Lung (tissue), 12 donors: ENCODE results near the gene RAB43. TPM values are rescaled to one million over a fixed set of nuclear protein-coding genes. Genes with fewer than 3 reads are reported as not detected.

Experiments used
- ATAC-seq: fragments of 200-7000 bp; cut with Tn5 transposase; one replicate; pipeline ENCODE4 v1.9.1; 2020; ENCODE audit warnings: moderate number of reproducible peaks; ENCODE audit not compliant: insufficient read depth, low FRiP score
- DNase-seq, 3 donors: peaks; one replicate each; pipeline ENCODE4 v3.0.0-alpha.2; 2013 to 2017
- H3K27ac ChIP-seq, 2 donors: one replicate each; pipeline ENCODE4 v1.5.1; 2013; ENCODE audit warnings: mild to moderate bottlenecking in 2 of 2, moderate library complexity in 2 of 2, control low read depth in 1 of 2, inconsistent platforms in 1 of 2, low read depth in 1 of 2, low read length in 1 of 2
- H3K27me3 ChIP-seq, 3 donors: one replicate each; pipeline ENCODE4 v1.5.1; 2013; ENCODE audit warnings: low read length in 2 of 3; ENCODE audit not compliant: control insufficient read depth in 3 of 3, insufficient read depth in 3 of 3
- H3K36me3 ChIP-seq, 4 donors: one replicate each; pipeline ENCODE4 v1.5.1; 2013; ENCODE audit warnings: low read length in 4 of 4, mild to moderate bottlenecking in 1 of 4, moderate library complexity in 1 of 4; ENCODE audit not compliant: control insufficient read depth in 4 of 4, insufficient read depth in 4 of 4
- H3K4me1 ChIP-seq, 5 donors: one replicate each; pipeline ENCODE4 v1.5.1; 2013; ENCODE audit warnings: low read length in 5 of 5, mild to moderate bottlenecking in 2 of 5, moderate library complexity in 1 of 5; ENCODE audit not compliant: control insufficient read depth in 5 of 5, insufficient read depth in 5 of 5
- H3K4me3 ChIP-seq: one replicate; pipeline ENCODE4 v1.5.1; 2013; ENCODE audit warnings: mild to moderate bottlenecking, control low read depth, moderate library complexity
- H3K9ac ChIP-seq, 2 donors: one replicate each; pipeline ENCODE4 v1.5.1; 2013; ENCODE audit warnings: low read length in 2 of 2, control low read depth in 1 of 2; ENCODE audit not compliant: insufficient read depth in 1 of 2
- H3K9me3 ChIP-seq, 4 donors: one replicate each; pipeline ENCODE4 v1.5.1; 2013; ENCODE audit warnings: low read length in 3 of 4, mild to moderate bottlenecking in 1 of 4, moderate library complexity in 1 of 4; ENCODE audit not compliant: control insufficient read depth in 4 of 4, insufficient read depth in 3 of 4
- WGBS, 2 donors: extraction: QIAGEN DNeasy Blood & Tissue Kit; methylation state at CpG; one replicate each; pipeline ENCODE4 v1.1.7; 2013; 5-methylcytosine and 5-hydroxymethylcytosine counted together
- polyA plus RNA-seq, 2 donors: library from polyadenylated mRNA; stranded (reverse); fragments of 200-250 nt; gene quantifications; one replicate each; pipeline ENCODE4 v1.2.1, GENCODE V29; 2013
- total RNA-seq, 2 donors: library from RNA; depleted of rRNA in 1 of 2; stranded (reverse); fragments of >200 nt in 1 of 2; gene quantifications; one replicate each; pipeline ENCODE4 v1.2.1, GENCODE V29; 2014 to 2021
- TF ChIP-seq, protein P1 (sequence below): IDR thresholded peaks from 2 replicates; pipeline ENCODE4 v1.5.1; 2012; ENCODE audit warnings: mild to moderate bottlenecking; ENCODE audit errors: control extremely low read depth, extremely low read depth
- donor health status: control.
- donor health status: control.
- donor health status: Bipolar disorder and iron deficiency.
- donor health status: healthy.
- donor health status: DM: yes; HTN: yes; CAD: no.

The RAB43 gene
- total and polyA plus RNA-seq, 4 donors = 9.4 to 32.6 (median 20.3) TPM

DNA sequence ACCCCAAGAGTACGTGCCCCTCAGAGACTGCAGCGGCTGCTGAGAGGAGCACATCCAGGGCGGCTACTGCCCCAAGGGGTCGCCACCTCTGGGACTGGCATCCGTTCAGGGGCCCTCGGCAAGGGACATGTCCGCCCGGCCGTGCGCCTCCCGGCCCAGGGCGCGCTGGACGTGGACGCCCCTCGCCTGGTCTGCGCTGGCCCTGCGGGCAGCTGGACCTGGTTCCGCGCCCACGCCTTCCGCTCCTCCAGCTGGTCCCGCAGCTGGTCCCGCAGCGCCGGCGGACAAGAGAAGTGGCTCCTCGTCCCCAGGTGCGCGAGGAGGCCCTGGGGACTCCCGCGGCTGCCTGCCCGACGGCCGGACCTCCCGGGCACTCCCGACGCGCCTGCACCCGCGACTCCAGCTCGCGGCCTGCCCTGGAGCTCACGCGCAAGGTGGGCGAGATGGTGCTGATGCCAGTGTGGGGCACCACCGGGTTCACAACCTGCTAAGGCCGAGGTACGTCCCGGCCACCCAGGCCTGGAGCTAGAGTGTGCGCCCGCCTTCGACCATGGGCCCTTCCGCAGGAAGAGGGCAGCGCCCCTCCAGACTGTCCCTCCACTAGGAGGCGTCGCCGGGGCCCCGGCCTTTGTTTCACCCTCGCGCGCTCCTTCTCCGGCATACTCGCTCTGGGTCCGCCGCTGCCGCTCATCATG, 75.4 kb downstream of the RAB43 start:
- H3K9me3 ChIP-seq = peaks cover 0 to 3% (median 0%) of the 10 kb centered on the region in 4 donors
- ATAC-seq (no peak), DNase-seq (peak in 1 of 3 donors; percentile 28)
- peaks cover 0 to 10% (median 3%) of the 10 kb centered on the region in 5 donors for H3K4me1 ChIP-seq
- WGBS, 2 donors = 32 to 38% methylated on average over 54 to 67 of the region's 67 CpGs
- H3K27ac ChIP-seq = no peak overlapping the region
- H3K9ac ChIP-seq = no peak overlapping the region
- H3K4me3 ChIP-seq = no peak overlapping the region
- peaks cover 0 to 4% (median 0%) of the 10 kb centered on the region in 3 donors for H3K27me3 ChIP-seq
- H3K36me3 ChIP-seq = no peaks in the 10 kb centered on the region
- TF ChIP-seq, protein P1, sequence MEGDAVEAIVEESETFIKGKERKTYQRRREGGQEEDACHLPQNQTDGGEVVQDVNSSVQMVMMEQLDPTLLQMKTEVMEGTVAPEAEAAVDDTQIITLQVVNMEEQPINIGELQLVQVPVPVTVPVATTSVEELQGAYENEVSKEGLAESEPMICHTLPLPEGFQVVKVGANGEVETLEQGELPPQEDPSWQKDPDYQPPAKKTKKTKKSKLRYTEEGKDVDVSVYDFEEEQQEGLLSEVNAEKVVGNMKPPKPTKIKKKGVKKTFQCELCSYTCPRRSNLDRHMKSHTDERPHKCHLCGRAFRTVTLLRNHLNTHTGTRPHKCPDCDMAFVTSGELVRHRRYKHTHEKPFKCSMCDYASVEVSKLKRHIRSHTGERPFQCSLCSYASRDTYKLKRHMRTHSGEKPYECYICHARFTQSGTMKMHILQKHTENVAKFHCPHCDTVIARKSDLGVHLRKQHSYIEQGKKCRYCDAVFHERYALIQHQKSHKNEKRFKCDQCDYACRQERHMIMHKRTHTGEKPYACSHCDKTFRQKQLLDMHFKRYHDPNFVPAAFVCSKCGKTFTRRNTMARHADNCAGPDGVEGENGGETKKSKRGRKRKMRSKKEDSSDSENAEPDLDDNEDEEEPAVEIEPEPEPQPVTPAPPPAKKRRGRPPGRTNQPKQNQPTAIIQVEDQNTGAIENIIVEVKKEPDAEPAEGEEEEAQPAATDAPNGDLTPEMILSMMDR = no peak

DNA sequence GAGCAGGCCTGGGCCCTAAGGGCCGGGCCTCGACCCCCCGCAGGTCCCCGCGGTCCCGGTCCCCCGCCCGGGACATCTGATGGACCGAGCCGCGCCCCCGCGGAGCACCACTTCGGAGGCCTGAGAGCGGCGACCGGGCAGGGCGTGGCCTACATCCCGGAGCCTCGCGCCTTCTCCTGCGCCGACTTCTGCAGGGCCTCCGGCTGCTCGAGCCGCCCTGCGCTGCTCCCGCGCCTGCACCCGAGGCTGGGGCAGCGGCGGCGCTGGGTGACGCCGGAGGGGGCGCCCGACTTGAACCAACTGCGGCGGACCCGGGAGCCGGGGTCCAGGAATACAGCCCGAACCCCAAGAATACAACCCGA, 75.9 kb downstream of the RAB43 start:
- ATAC-seq = no peak

DNA sequence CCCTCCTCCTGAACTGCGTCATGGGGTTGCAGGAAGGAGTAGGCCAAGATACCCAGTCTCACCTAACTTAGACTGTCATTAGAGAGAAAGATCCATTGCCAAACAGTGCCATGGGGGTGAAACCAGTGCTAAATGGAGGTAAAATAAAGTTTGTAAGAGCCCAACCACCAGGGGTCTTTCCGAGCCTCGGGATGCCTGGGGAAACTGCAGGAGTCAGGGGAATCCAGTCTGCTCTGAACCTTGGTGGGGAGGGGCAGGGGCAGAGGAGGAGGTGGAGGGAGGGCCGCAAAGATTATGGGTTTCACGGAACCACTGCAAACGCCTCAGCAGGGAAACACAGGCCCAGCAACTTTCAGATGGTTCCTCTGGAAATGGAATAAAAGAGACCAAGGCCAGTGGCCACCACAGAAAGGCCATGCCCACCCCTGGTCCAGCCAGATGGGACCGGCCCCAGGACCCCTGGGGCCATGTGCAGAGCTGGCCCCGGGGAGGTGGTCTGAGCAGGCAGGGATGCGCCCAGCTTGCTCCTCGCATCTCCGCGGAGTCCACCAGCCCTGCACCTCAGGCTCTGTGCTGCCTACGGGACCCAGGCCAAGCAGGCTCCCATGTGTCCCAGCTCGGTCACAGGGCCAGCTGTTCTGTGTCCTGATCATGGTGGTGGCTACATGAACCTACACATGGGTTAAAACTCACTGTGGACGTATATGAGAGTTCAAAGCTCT, 80.9 kb downstream of the RAB43 start:
- no peak overlapping the region for H3K27ac ChIP-seq
- peaks cover 0 to 7% (median 1%) of the 10 kb centered on the region in 4 donors for H3K36me3 ChIP-seq
- no peaks in the 10 kb centered on the region for H3K9me3 ChIP-seq
- no peak overlapping the region for H3K9ac ChIP-seq
- 91 to 97% methylated on average over 15 of the region's 15 CpGs for WGBS, 2 donors
- ATAC-seq = no peak
- DNase-seq = no peak
- H3K4me3 ChIP-seq = no peak overlapping the region
- TF ChIP-seq, protein P1 = no peak
- H3K27me3 ChIP-seq = peaks cover 0 to 4% (median 0%) of the 10 kb centered on the region in 3 donors
- peaks cover 0 to 8% (median 0%) of the 10 kb centered on the region in 5 donors for H3K4me1 ChIP-seq

More for the DNA sequence above, 75.9 kb downstream of the RAB43 start:
- peak; percentile 29 to 49 (median 38) for DNase-seq
- Histone ChIP-seq H3K4me1 (peaks cover 0 to 8% (median under 1%) of the 10 kb centered on the region in 5 donors), H3K9me3 (peaks cover 0 to 3% (median 0%) of the 10 kb centered on the region in 4 donors), H3K4me3 (no peak overlapping the region), H3K27me3 (peaks cover 0 to 4% (median 0%) of the 10 kb centered on the region in 3 donors), H3K36me3 (no peaks in the 10 kb centered on the region), H3K9ac (no peak overlapping the region), H3K27ac (no peak overlapping the region)
- TF ChIP-seq, protein P1 = no peak
- WGBS, 2 donors = 2 to 4% methylated on average over 42 to 43 of the region's 43 CpGs
